K562 (cell line): ENCODE measurements around the gene LTBR. TPM values are rescaled to one million over a fixed set of nuclear protein-coding genes. Genes with fewer than 3 reads are reported as not detected.

ENCODE experiments used
- CSDE1 ChIP-seq, 2 experiments: fragments of 450-650 bp; IDR thresholded peaks; 2 replicates each; pipeline ENCODE4 v1.6.1; 2016; ENCODE audit warnings: mild to moderate bottlenecking in 1 of 2
- DMBX1 ChIP-seq: fragments of 250-450 bp; sonication (Bioruptor Pico); IDR thresholded peaks from 2 replicates; pipeline ENCODE4 v1.8.0; 2022; ENCODE audit warnings: inconsistent platforms, mild to moderate bottlenecking, moderate library complexity, borderline replicate concordance
- ELF4 ChIP-seq: fragments of 450-650 bp; formaldehyde crosslinking; IDR thresholded peaks from 2 replicates; pipeline ENCODE4 v1.4.0; 2022; ENCODE audit warnings: missing genetic modification characterization
- EP300 ChIP-seq: IDR thresholded peaks from 2 replicates; pipeline ENCODE4 v1.6.1; 2012; ENCODE audit warnings: low read length, improper control_type of control experiment
- ESRRA ChIP-seq: fragments of 450-650 bp; IDR thresholded peaks from 2 replicates; pipeline ENCODE4 v1.6.1; 2014; ENCODE audit warnings: low read depth, mild to moderate bottlenecking, moderate library complexity, borderline replicate concordance
- FOXK2 ChIP-seq, 2 experiments: fragments of 450-650 bp; IDR thresholded peaks in 1 of 2; conservative IDR thresholded peaks in 1 of 2; 2 replicates each; pipeline ENCODE4 v1.6.1; 2016; ENCODE audit warnings: low read depth in 2 of 2, mild to moderate bottlenecking in 1 of 2
- HDGF ChIP-seq: fragments of 450-650 bp; IDR thresholded peaks from 2 replicates; pipeline ENCODE4 v1.6.1; 2016
- PHF20 ChIP-seq: fragments of 450-650 bp; IDR thresholded peaks from 2 replicates; pipeline ENCODE4 v1.6.1; 2018; ENCODE audit not compliant: partially characterized antibody
- POU5F1 ChIP-seq: fragments of 150-350 bp; IDR thresholded peaks from 2 replicates; pipeline ENCODE4 v1.6.1; 2014; ENCODE audit warnings: borderline replicate concordance, low read length, low read depth, mild to moderate bottlenecking; ENCODE audit not compliant: partially characterized antibody
- SMARCA5 ChIP-seq: fragments of 450-650 bp; IDR thresholded peaks from 2 replicates; pipeline ENCODE4 v1.6.1; 2016
- SP1 ChIP-seq: sonication (generic); formaldehyde crosslinking; IDR thresholded peaks from 2 replicates; pipeline ENCODE4 v1.8.1; 2022; ENCODE audit warnings: mild to moderate bottlenecking, missing genetic modification reagents
- SPI1 ChIP-seq: IDR thresholded peaks from 2 replicates; pipeline ENCODE4 v1.6.1; 2011; ENCODE audit warnings: low read depth, low read length, control low read depth, borderline replicate concordance
- ZFP36 ChIP-seq: fragments of 150-350 bp; IDR thresholded peaks from 2 replicates; pipeline ENCODE4 v1.6.1; 2018; ENCODE audit warnings: low read length, low read depth; ENCODE audit not compliant: partially characterized antibody
- ZNF282 ChIP-seq: sonication (generic); formaldehyde crosslinking; IDR thresholded peaks from 2 replicates; pipeline ENCODE4 v1.8.1; 2023; ENCODE audit warnings: missing genetic modification reagents
- ZNF41 ChIP-seq: fragments of 250-450 bp; sonication (Bioruptor Pico); conservative IDR thresholded peaks from 2 replicates; pipeline ENCODE4 v1.4.0; 2020; ENCODE audit warnings: mild to moderate bottlenecking
- polyA plus RNA-seq, 8 experiments: library from polyadenylated mRNA; depleted of rRNA in 4 of 8; stranded (reverse) in 5 of 8; unstranded in 3 of 8; fragments of >200 nt; fragmentation: Nextera tagmentation in 2 of 8; fragmentation: Illumina TruSeq in 1 of 8; extraction: Ambion mirVana in 2 of 8; extraction: Trizol in 1 of 8; gene quantifications; 2 replicates each; pipeline versions ENCODE4 v1.2.1 to v1.2.3, GENCODE V29; 2011 to 2014; ENCODE audit warnings: inconsistent platforms in 1 of 8, missing spikeins in 1 of 8
- total RNA-seq, 7 experiments: library from RNA; depleted of rRNA in 6 of 7; stranded (reverse); fragments of >200 nt in 6 of 7; fragmentation: Illumina TruSeq in 2 of 7; extraction: Trizol in 2 of 7; gene quantifications; 2 replicates each; pipeline versions ENCODE4 v1.2.1 to v1.2.3, GENCODE V29; 2011 to 2021; ENCODE audit warnings: low replicate concordance in 1 of 7
- TF ChIP-seq, protein P1 (sequence below): fragments of 250-450 bp; sonication (Bioruptor Pico); IDR thresholded peaks from 2 replicates; pipeline ENCODE4 v1.8.0; 2021; ENCODE audit warnings: mild to moderate bottlenecking, moderate library complexity
- TF ChIP-seq, protein P2 (sequence below), 2 experiments: fragments of 150-350 bp in 1 of 2; IDR thresholded peaks; 2 replicates each; pipeline ENCODE4 v1.6.1; 2012 to 2016; ENCODE audit warnings: low read depth in 2 of 2, low read length in 2 of 2, mild to moderate bottlenecking in 1 of 2, moderate library complexity in 1 of 2
- TF ChIP-seq, protein P3 (sequence below), 3 experiments: fragments of 200-800 bp in 1 of 3; sonication (Bioruptor generic) in 1 of 3; sonication (generic) in 1 of 3; formaldehyde crosslinking in 1 of 3; IDR thresholded peaks; 2 replicates each; pipeline versions ENCODE4 v1.6.1 to v1.8.0; 2016 to 2022; ENCODE audit warnings: mild to moderate bottlenecking in 2 of 3, missing compliant biosample characterization in 2 of 3, missing genetic modification characterization in 2 of 3, missing genetic modification reagents in 1 of 3
- TF ChIP-seq, protein P4 (sequence below): fragments of 250-450 bp; sonication (Bioruptor Pico); IDR thresholded peaks from 2 replicates; pipeline ENCODE4 v1.8.0; 2021; ENCODE audit warnings: moderate library complexity, mild to moderate bottlenecking, inconsistent platforms
- TF ChIP-seq, protein P5 (sequence below), 2 experiments: fragments of 450-650 bp; conservative IDR thresholded peaks; 2 replicates each; pipeline ENCODE4 v1.6.1; 2017; ENCODE audit warnings: mild to moderate bottlenecking in 2 of 2, moderate library complexity in 2 of 2

LTBR gene
- total and polyA plus RNA-seq, 9 of the 15 experiments (the other 6 are each of a cell fraction or from before 2014, with no cell fraction given), result 0.96 to 69.0 (median 35.3) TPM

DNA sequence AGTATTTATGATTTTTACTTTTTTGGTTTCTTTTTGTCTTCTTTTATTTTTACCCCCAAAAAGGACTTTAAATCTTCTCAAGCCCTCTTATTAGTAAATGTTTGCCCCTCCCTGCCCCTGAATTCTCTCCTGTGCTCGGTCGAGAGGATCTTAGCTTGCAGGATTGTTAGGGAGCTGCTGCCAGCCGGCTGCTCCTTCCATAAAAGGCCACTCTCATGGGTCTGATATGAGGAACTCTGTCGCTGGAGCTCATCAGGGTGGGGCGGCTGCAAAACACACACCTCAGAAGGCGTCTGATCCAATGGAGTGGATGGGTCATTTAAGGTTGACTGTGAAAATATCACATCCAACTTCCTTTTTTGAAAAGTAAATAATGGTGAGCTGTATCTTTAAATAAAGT lies 8.5 kb downstream of the LTBR start (continued):
- TF ChIP-seq, protein P1, sequence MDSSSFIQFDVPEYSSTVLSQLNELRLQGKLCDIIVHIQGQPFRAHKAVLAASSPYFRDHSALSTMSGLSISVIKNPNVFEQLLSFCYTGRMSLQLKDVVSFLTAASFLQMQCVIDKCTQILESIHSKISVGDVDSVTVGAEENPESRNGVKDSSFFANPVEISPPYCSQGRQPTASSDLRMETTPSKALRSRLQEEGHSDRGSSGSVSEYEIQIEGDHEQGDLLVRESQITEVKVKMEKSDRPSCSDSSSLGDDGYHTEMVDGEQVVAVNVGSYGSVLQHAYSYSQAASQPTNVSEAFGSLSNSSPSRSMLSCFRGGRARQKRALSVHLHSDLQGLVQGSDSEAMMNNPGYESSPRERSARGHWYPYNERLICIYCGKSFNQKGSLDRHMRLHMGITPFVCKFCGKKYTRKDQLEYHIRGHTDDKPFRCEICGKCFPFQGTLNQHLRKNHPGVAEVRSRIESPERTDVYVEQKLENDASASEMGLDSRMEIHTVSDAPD (CRISPR knock-in tag), result no peak
- TF ChIP-seq SP1 (CRISPR knock-in tag) (no peak), POU5F1 (no peak), HDGF (no peak), ESRRA (no peak), FOXK2 (conservative IDR thresholded peaks at IDR 0.05 in 1 of 2, IDR thresholded peaks at IDR 0.05 in 1 of 2; ENCODE audit: low read depth in 2 of 2) (no peak), EP300 (peak; percentile 4; the same call in 1 of the 2 replicates), PHF20 (no peak), CSDE1 (IDR thresholded peaks at IDR 0.05) (no peak), SPI1 (peak; percentile 64; the same call in 1 of the 2 replicates), ZNF41 (CRISPR knock-in tag) (no peak), ELF4 (CRISPR knock-in tag) (no peak), DMBX1 (no peak), ZNF282 (CRISPR knock-in tag) (no peak), ZFP36 (no peak), SMARCA5 (no peak)
- TF ChIP-seq, protein P2, sequence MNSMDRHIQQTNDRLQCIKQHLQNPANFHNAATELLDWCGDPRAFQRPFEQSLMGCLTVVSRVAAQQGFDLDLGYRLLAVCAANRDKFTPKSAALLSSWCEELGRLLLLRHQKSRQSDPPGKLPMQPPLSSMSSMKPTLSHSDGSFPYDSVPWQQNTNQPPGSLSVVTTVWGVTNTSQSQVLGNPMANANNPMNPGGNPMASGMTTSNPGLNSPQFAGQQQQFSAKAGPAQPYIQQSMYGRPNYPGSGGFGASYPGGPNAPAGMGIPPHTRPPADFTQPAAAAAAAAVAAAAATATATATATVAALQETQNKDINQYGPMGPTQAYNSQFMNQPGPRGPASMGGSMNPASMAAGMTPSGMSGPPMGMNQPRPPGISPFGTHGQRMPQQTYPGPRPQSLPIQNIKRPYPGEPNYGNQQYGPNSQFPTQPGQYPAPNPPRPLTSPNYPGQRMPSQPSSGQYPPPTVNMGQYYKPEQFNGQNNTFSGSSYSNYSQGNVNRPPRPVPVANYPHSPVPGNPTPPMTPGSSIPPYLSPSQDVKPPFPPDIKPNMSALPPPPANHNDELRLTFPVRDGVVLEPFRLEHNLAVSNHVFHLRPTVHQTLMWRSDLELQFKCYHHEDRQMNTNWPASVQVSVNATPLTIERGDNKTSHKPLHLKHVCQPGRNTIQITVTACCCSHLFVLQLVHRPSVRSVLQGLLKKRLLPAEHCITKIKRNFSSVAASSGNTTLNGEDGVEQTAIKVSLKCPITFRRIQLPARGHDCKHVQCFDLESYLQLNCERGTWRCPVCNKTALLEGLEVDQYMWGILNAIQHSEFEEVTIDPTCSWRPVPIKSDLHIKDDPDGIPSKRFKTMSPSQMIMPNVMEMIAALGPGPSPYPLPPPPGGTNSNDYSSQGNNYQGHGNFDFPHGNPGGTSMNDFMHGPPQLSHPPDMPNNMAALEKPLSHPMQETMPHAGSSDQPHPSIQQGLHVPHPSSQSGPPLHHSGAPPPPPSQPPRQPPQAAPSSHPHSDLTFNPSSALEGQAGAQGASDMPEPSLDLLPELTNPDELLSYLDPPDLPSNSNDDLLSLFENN (IDR thresholded peaks at IDR 0.05; ENCODE audit: low read depth in 2 of 2, low read length in 2 of 2), result no peak
- TF ChIP-seq, protein P3, sequence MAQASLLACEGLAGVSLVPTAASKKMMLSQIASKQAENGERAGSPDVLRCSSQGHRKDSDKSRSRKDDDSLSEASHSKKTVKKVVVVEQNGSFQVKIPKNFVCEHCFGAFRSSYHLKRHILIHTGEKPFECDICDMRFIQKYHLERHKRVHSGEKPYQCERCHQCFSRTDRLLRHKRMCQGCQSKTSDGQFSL (CRISPR knock-in tag; IDR thresholded peaks at IDR 0.05), result no peak
- TF ChIP-seq, protein P3 (tag; IDR thresholded peaks at IDR 0.05), result no peak
- TF ChIP-seq, protein P4, sequence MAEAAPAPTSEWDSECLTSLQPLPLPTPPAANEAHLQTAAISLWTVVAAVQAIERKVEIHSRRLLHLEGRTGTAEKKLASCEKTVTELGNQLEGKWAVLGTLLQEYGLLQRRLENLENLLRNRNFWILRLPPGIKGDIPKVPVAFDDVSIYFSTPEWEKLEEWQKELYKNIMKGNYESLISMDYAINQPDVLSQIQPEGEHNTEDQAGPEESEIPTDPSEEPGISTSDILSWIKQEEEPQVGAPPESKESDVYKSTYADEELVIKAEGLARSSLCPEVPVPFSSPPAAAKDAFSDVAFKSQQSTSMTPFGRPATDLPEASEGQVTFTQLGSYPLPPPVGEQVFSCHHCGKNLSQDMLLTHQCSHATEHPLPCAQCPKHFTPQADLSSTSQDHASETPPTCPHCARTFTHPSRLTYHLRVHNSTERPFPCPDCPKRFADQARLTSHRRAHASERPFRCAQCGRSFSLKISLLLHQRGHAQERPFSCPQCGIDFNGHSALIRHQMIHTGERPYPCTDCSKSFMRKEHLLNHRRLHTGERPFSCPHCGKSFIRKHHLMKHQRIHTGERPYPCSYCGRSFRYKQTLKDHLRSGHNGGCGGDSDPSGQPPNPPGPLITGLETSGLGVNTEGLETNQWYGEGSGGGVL, result no peak
- TF ChIP-seq, protein P5, sequence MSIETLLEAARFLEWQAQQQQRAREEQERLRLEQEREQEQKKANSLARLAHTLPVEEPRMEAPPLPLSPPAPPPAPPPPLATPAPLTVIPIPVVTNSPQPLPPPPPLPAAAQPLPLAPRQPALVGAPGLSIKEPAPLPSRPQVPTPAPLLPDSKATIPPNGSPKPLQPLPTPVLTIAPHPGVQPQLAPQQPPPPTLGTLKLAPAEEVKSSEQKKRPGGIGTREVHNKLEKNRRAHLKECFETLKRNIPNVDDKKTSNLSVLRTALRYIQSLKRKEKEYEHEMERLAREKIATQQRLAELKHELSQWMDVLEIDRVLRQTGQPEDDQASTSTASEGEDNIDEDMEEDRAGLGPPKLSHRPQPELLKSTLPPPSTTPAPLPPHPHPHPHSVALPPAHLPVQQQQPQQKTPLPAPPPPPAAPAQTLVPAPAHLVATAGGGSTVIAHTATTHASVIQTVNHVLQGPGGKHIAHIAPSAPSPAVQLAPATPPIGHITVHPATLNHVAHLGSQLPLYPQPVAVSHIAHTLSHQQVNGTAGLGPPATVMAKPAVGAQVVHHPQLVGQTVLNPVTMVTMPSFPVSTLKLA (conservative IDR thresholded peaks at IDR 0.05), result no peak
